GM18526 (cell line): ENCODE results near the gene STAT5A.
A peak's percentile ranks its signal among the peaks of the same experiment; 100 is the strongest.

Experiments used
- POLR2A ChIP-seq: IDR thresholded peaks from 3 replicates; pipeline ENCODE4 v1.6.1; 2011; ENCODE audit not compliant: insufficient read length; ENCODE audit errors: extremely low read depth

Gene STAT5A

GRCh38 chr17:42266918-42267766 lies 21.2 kb upstream of the STAT5A start:
- TF ChIP-seq POLR2A, result no peak

DNA sequence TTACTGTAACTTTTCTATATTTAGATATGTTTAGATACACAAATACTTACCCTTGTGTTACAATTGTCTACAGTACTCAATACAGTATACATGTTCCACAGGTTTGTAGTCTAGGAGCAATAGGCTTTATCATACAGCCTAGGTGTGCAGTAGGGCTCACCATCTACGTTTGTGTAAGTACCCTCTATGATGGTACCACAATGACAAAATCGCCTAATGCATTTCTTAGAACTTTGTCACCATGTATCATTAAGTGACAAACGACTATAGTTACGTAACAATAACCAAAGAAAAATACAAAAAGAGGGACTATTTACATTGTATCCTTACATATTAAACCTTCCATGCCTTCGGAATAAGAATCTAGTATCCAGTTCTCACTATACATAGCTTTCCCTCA lies 20.1 kb upstream of the STAT5A start:
- no peak for TF ChIP-seq POLR2A

DNA sequence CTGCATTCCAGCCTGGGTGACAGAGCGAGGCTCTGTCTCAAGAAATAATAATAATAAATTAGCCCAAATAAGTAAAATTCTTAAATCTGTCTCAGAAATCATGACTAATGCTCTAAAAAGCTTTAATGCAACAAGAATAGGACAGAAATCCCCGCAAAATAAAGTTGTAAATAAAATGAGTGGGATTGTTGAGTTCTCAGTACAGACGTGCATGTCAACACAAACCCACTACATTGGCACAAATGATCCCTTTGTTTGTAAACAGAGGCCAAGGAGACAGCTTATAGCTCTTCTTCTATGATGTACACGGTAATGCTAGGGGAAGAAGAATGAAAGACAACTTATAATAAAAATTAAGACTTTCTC lies 18.1 kb upstream of the STAT5A start:
- TF ChIP-seq POLR2A, result no peak

DNA sequence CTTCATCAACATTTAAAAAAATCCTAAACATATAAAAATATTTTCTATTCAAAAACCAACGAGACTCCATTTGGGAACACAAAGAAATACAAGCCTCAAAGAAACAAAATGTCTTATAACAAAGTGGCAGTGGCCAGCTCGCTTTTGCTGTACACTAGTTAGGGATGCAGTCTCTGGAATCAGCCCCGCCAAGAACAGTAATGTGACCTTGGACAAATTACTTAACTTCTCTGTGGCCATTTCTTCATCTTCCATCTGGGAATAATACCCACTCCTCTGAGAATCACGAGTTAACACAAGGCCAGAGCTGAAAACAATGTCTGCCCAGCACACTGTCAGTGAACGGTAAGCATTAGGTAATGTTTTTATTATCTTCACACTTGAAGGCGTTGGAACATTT lies 17.7 kb upstream of the STAT5A start:
- TF ChIP-seq POLR2A, result no peak

- no peak for TF ChIP-seq POLR2A
These were observed 17.1 kb upstream of the STAT5A start for GRCh38 chr17:42271006-42271778.

- TF ChIP-seq POLR2A, result no peak
These were observed 16.6 kb upstream of the STAT5A start for GRCh38 chr17:42271779-42272035.

DNA sequence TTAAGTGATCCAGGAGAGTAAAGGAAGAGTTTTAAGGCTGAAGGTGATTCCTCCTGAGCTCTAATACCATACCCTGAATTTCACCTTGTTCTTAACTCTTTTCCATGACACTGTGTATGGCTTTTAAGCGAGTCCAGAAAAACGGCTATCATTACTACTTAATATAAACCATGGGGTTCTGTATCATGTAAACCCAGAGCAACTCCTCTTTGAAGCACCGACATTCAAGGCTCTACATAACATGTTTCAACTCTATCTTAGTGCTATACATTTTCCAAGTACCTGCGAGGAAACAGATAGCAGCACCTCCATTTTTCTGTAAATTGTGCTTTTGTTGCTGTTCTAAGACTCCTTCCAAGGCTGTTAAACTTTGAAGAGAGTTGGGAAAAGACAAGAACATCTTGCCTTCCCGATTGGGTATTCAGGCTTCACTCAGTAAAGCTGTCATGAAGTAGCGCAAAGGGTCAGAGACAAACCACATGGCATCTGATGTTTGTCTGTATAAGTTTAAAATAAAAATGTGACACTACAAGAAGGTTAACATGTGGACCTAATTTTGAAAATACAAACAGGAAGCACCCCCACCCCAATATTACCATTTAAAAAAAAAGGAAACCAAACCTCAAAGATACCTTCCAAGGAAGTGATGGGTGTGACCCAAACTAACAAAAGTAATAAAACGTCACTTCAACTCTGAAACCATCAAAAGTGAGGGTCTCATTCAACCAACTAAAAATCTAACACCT lies 16.0 kb upstream of the STAT5A start:
- TF ChIP-seq POLR2A, result no peak

DNA sequence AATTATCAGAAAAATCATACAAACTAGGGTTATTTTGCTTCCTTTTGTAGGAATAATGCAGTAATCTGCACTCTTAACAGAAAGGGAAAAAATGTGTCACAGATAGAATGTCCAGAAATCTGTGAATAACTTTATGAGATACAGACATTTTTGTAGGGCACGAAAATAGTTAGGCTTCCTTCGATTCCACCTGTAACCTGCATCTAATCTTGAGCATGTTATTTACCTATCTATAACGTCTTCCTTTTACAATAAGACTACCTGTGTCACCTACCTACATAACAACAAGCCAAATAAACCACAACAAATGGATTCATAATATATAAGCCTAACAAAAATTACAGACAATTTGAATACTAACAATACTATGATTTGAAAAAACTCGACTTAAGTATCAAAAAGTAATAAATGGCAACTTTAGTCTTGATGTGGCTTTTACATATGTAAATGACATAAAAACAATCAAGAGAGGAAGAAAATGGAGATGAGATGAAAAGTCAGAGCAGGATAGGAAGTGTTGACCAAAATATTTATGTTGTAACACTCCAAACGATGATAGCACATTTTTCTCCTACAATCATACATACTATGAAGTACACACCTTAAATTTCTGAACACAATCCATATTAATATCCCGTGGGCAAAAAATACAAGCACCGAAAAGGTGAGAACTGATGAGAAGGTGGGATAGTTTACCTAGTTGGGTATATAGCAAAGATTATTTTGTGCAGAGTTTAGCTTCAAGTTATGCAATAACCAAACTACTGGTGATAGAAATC lies 14.6 kb upstream of the STAT5A start:
- no peak for TF ChIP-seq POLR2A

GRCh38 chr17:42274253-42274542 lies 14.1 kb upstream of the STAT5A start:
- TF ChIP-seq POLR2A, result no peak

DNA sequence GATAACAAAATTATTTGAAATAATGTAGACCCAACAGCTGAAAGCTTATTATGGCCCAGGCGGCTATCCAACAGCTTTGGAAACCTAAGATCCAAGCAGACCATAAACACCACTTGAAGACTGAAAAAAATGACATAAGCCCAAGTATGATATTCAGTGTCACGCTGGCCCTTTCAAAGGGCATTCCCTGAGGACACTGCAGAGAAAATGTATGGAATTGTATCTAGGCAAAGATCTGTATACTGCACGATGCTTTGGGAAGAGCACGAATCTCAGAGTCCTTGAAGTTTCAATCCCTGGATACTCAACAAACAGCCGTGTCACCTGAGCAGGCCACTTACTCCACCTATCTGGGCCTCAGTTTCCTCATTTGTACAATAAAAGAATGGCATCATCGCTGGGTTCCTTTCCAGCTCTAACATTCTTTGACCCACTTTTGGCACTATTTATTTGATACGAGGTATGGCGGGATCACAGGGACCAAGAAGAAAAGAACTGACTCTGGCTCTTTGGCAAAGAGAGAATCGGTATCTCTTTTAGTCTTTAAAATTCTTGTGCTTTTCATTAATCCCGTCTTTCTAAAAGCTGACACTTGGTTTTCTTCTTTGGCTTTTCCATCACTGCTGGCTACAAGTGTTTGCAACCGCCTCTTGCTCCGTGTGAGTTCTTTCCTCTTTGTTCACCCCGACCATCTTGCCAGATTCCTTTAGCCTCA lies 13.3 kb upstream of the STAT5A start:
- TF ChIP-seq POLR2A, result no peak

- no peak for TF ChIP-seq POLR2A
These were observed 12.6 kb upstream of the STAT5A start for GRCh38 chr17:42275527-42276358.

DNA sequence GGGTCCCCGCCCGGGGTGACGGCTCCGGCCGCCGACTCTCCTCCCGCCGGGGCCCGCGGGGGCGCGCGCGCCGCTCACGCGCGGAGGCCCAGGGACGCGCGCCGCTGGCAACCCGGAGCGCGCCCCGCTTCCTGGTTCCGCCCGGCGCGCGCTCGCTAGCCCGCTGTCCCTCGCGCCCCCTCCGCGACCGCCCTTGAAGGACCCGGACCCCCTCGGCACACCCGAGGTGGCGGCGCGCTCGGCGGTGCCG lies 12.0 kb upstream of the STAT5A start, which contains the start of gene STAT5B:
STAT5B (minus strand) TSS at position 33 of the 250 bp plus-strand sequence. CDS start 44,264 bp downstream, outside the sequence.
- peak; percentile 62 for TF ChIP-seq POLR2A

- TF ChIP-seq POLR2A, result no peak
These were observed 11.5 kb upstream of the STAT5A start for GRCh38 chr17:42276609-42277341.
